Activated naive CD4-positive, alpha-beta T cell treated with Interleukin-2 at 50 U/mL for 16 hours (primary cell): ENCODE measurements around the gene MAP3K7CL.

Source experiments
- DNase-seq: peaks from one replicate; pipeline ENCODE4 v3.0.0-alpha.2; 2020

The MAP3K7CL gene, protein sequence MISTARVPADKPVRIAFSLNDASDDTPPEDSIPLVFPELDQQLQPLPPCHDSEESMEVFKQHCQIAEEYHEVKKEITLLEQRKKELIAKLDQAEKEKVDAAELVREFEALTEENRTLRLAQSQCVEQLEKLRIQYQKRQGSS

DNA sequence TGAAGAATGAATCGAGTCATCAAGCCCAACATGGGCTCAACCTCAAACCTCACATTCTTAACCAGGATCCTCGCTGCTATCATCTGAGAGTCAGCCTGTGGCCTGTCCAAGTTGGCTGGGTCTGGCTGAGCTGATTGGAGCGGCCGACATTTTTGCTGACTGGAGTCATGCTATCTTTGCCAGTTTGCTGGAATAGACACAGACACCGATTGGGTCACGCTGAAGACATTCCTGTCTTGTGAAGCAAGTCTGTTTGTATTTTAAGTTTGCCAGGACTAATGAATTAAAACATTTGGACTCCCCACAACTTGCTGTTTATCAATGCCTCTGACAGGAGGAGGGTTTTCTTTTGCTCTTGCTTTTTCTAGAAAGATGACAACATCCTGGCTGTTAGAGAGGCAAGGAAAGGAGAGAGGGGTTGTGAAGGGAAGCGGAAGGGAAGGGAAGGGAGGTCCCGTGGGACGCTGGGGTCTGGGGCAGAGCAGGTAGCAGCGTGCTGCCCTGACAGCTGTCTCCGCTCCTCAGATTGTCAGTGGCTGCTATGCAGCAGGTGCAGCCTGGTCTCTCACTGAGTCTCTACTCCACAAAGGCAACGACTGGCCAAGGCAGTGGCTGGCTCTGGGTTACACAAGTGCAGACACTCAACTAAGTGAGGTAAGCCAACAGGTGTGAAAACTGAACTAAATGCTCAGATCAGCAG lies at the start of gene MAP3K7CL:
TSS of gene MAP3K7CL (plus strand) at position 375 of the 700 bp plus-strand sequence. CDS start 2,701 bp downstream, outside the sequence.
- DNase-seq: no peak

DNA sequence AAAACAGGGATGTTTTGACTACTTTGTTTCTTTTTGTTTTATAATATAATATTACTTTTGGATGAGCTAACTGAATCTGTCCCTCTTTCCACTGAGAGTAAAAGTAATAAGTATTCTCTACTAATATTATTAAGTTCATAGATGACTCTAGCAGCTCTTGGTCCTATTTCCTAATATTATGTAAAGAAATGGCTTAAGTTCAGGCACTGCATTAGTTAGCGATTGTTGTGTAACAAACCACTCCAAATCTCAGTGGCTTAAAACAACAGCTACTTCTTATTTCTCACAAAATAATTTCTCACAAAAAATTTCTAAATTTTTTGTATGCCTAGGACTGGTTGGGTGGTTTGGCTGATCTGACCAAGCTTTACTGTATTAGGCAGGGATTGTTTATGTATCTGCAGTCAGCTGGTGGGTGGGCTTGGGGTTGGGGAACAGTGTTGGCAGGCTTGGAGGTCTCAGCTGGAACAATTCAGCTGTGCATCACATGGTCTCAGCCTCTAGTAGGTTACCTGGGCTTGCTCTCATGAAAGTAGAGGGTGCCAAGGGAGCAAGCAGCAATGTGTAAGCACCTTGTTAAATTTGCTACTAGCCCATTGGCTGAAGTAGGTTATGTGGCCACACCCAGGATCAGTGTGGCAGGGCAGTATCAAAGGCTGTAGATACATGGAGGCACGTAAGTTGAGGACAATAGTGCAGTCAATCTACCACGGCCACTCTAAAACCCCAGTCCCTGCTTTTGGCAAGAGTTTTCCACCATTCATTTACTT lies 48.2 kb upstream of the MAP3K7CL start:
- DNase-seq: no peak

- no peak for DNase-seq
These were observed 47.1 kb upstream of the MAP3K7CL start for GRCh38 chr21:29083306-29083705.

- DNase-seq: no peak
These were observed 46.1 kb upstream of the MAP3K7CL start for GRCh38 chr21:29084372-29084771.

DNA sequence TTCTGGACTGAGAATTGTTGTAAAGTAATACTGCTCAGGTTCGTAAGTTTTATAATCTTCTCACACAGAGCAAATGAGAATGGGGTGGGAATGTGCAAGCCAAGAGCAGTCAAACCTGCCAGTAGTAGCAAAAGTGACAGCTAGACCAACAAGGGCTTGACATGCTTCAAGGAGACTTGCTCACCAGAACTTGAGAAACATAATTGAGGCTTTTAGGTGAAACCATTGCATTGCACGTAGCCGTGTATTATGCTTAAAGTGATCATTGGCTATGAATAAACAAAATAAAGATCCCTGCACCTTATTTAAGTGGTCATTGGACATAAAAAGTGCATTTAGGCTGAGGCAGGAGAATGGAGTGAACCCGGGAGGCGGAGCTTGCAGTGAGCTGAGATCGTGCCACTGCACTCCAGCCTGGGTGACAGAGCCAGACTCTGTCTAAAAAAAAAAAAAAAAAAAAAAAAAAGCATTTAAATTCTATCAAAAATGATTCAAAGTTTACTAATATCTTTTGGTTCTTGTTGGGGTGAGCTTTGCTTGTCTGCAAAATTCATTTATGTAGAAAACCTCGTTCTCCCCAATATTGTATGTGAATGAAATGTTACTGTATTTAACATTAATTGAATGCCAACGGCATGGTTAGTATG lies 45.2 kb upstream of the MAP3K7CL start:
- no peak for DNase-seq

DNA sequence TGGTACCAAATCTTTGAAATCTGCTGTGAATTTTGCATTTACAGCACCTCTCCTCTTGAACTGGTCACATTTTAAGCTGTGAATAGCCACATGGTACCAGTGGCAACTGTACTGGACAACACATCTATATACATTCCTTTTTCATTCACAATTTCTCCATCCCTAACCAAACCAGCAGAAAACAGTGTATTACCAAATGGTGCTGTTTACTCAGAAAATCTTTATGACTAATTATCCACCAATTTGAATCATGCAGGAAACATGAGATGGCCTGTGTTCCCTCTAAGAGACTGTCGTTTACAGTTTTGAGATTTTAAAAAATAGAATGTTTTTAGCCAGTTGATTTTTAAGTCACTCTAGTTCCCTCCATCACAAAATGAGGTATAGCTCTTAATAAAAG lies 39.4 kb upstream of the MAP3K7CL start:
- DNase-seq: no peak

DNA sequence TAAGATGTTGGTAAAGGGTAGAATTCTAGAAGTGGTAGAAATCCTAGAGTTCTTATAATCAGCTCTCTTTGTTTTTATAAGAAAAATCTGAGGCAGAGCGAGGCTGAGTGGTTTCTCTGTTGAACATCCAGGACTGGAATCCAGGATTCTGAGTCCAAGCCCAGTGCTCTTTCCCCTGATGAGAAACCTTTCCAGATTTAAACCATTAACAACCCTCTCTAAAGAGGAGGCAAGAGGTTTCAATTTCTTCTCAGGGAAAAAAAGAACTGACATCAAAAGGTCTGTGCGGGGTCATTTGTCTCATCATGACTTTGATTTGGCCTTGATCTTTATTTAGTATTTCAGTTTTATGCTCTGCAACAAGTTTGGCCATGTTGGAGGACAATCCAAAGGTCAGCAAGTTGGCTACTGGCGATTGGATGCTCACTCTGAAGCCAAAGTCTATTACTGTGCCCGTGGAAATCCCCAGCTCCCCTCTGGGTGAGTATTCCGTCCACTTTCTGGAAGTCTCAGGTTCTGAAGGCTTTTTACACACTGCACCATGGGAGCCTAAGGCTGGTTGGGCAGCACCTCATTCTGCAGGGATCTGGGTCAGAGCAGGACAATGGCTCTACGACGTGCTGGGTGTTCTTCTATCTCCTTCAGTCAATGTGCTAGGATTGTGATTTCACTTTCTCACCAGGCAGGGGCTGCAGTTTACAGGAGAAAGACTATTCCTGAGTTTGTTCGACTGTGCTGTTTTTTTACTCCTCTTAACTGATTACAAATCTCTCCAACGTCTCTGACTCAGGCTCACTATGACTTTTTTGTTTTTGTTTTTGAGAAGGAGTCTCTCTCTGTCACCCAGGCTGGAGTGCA lies 38.1 kb upstream of the MAP3K7CL start:
- no peak for DNase-seq

- no peak for DNase-seq
These were observed 34.0 kb upstream of the MAP3K7CL start for GRCh38 chr21:29096218-29097015.

- DNase-seq: no peak
These were observed 32.3 kb upstream of the MAP3K7CL start for GRCh38 chr21:29098156-29098555.

GRCh38 chr21:29102791-29103257 lies 27.6 kb upstream of the MAP3K7CL start:
- DNase-seq: no peak

DNA sequence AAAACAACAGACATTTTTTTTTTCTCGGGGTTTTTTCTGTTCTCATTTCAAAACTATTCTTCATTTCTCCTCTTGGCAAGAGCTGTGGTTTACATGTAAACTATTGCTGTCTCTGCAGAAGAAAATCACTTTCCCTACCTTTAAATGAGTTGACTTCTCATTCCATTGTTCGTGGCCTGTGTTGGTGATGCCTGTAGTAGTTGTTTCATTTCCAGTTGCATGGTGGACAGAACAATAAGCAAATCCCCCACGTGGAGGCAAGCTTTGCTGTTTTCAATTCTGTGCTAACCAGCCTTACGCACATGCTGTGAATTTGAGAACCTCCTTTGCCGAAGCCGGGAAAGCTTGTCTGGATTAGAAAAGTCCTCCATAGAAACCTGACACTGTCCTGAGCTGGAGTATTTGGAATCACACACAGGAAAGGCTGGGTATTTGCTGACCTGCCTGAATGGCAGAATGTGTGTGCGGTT lies 26.2 kb upstream of the MAP3K7CL start:
- no peak for DNase-seq

DNA sequence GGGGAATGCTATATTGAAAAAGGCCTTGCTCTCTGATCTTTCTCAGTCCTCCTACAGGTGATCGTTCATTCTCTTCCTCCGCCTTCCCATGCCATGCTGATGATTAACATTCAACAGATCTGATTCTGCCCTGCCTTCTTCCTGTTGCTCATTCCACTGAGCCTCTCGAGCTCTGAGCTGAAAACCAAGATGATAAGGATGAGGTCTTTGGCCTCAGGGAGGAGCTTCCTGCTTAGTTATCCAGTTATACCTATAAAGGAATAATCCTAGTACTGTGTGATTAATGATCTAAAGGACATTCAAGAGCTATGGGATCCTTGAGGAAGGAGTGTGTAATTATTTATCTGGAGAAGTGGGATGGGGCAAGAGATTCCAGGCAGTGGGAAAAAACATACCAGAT lies 25.2 kb upstream of the MAP3K7CL start:
- no peak for DNase-seq

- DNase-seq: no peak
These were observed 15.5 kb upstream of the MAP3K7CL start for GRCh38 chr21:29114765-29115500.

DNA sequence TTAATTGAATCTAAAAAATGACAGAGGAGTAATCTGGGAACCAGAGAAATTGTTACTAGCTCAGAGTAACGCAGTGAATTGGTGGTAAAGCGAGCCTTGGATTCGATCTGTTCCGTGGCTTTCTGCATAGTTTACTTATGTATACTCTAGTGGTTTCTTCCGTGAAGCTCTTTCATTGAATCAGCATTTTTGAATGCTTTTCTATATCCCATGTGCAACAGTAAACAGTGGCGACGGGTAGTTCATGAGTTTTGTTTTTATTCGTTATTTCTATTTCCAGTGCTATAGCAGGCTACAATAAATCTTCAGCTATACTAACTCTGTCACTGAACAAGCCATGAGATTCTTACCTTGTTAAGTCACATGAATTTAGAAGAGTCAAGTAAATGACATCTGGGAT lies 14.5 kb upstream of the MAP3K7CL start:
- no peak for DNase-seq

- no peak for DNase-seq
These were observed 13.0 kb upstream of the MAP3K7CL start for GRCh38 chr21:29117372-29117955.

DNA sequence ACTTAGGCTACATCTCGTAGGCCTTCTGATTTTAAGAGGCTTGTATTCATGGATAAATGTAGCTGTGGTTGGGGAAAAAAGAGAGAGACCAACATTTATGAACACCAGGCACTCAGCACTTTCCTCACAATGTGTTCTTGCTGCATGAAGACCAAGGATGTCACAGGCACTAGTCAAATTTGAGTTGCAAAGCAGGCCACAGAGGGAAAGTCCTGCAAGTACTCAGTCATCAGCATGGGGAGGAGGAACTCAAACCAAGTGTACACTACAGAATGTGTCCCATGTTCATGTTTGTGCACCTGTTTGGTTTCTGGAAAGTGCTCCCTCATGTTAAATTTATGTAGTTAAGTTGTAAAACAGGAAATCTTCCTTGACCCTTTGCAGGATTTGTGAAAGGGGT lies 8.7 kb upstream of the MAP3K7CL start:
- no peak for DNase-seq

- no peak for DNase-seq
These were observed 5.8 kb upstream of the MAP3K7CL start for GRCh38 chr21:29124645-29125044.

DNA sequence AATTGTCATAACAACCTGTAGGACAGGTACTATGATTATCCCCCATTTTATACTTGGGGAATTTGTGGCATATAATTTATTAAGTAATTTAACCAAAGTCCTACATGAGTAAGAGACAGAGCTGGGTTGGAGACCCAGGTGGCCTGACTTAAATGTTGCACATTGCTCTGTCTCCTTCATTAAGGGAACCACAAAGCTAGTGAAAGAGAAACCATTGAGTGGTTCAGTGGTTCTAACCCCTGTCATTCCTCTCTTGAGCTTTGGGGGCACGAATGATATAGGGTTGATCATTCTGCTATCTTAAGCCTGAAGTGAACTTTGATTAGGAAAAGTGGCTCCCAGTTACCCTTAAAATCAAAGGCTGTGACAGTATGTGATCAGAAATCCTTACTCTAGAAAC lies 5.3 kb upstream of the MAP3K7CL start:
- DNase-seq: no peak

DNA sequence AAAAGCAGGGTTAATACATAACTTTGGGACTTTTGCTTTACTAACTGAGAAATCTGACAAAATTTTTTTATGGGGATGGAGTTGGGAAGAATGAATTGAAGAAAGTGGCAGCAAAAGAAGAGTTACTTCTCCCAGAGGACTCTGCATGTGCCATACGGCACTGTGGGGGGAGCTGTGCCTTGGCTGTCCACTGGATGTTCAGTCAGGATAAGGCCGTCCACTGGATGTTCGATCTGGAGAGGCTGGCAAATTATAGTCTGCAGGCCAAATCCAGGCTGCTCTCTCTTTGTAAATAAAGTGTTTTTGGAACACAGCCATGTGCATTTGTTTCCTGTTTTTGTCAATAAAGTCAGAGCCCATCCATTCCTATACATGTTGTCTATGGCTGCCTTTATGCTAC lies 4.5 kb upstream of the MAP3K7CL start:
- DNase-seq: no peak

GRCh38 chr21:29133241-29133640 lies 2.8 kb downstream of the MAP3K7CL start:
- DNase-seq: no peak
